ENCODE data around the gene RAI1.

Gene RAI1

GRCh38 chr17:17724307-17725010 is 43.2 kb downstream of the RAI1 start:
- Histone ChIP-seq H3K4me3 (peak overlapping the region; percentile 26 to 62 (median 49)), H3K27ac (peak overlapping the region in 17 of 21 experiments; percentile 6 to 81 (median 59))

GRCh38 chr17:17725011-17725751 is 43.9 kb downstream of the RAI1 start:
- Histone ChIP-seq H3K27ac (peak overlapping the region in 13 of 21 experiments; percentile 21 to 81 (median 59)), H3K4me3 (peak overlapping the region; percentile 26 to 62 (median 49))

DNA sequence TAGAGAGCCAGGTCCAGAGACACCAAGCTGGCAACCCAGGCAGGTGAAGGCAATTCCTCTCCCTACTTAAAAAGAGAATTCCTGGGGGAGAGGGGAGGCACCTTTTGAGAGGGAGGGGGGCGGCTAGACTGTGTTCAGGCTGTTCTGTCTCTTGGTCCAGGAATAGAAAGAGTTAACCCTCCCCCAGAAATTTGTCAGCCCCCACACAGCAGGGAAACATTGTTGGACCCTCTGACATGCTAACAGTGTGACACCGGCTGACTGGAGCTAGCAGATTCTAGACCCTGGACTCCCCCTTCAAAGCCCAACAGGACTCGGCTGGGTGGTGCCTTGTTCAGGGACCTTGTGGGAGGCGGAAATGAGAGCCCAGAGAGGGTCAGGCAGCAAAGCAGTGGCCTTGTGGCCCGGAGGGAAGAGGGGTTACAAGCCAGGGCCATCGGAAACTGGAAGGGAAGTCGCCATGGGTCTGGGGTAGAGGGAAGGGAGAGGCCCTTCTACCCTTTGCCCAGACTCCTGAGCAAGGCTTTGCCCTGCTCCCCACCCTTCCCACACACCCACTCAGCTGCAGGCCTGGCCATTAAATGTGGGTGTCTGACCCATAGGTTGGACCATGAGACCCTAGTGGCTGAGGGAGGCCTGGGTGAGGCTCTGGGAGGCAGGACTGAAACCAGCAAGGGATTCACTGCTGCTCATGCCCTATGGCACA is 44.6 kb downstream of the RAI1 start:
- peak overlapping the region in 9 of 21 experiments; percentile 14 to 78 (median 62) for H3K27ac ChIP-seq

DNA sequence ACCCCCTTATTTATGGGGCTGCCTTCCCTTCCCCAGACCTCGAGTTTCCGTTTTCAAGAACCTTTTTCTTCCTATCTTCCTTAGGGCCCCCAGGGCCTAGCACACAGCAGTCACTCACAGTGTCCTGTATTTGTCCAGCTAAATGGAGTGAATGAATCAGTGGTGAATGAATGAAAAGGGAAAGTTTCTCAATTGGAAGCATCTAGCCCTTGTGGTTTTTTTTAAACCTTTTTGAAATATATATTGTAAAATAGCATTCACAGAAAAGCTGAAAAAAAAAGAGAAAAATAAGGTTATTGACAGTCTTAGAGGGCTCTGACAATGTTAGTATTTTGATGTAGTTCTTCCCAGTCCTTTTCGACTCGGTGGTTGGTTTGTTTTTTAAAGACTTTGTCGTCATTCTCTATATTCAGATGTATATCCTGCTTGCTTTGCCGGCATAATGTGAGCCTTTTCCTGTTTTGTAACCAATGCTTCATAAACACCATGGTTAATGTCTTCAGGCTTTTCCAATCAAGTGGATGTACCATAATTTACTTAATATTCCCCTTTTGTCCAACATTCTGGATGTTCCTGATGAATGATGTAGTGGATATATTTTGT is 45.3 kb downstream of the RAI1 start:
- Histone ChIP-seq H3K27ac (peak overlapping the region in 7 of 21 experiments; percentile 14 to 78 (median 62)), H3K4me3 (no peak overlapping the region)

More for the DNA sequence above, 44.6 kb downstream of the RAI1 start:
- H3K4me3 ChIP-seq: peak overlapping the region in 1 of 7 experiments; percentile 62

GRCh38 chr17:17727111-17727659 is 45.9 kb downstream of the RAI1 start:
- H3K27ac ChIP-seq: no peak overlapping the region
- no peak overlapping the region for H3K4me3 ChIP-seq

GRCh38 chr17:17728146-17728545 is 46.9 kb downstream of the RAI1 start:
- H3K27ac ChIP-seq: peak overlapping the region in 4 of 21 experiments; percentile 16 to 30 (median 22)
- no peak overlapping the region for H3K4me3 ChIP-seq

- H3K27ac ChIP-seq: peak overlapping the region in 8 of 21 experiments; percentile 8 to 60 (median 24)
Measured at GRCh38 chr17:17728550-17729251, 47.4 kb downstream of the RAI1 start.

GRCh38 chr17:17729620-17730249 is 48.5 kb downstream of the RAI1 start:
- H3K4me3 ChIP-seq: no peak overlapping the region
- peak overlapping the region in 9 of 21 experiments; percentile 7 to 60 (median 16) for H3K27ac ChIP-seq

More at GRCh38 chr17:17728550-17729251, 47.4 kb downstream of the RAI1 start:
- no peak overlapping the region for H3K4me3 ChIP-seq

DNA sequence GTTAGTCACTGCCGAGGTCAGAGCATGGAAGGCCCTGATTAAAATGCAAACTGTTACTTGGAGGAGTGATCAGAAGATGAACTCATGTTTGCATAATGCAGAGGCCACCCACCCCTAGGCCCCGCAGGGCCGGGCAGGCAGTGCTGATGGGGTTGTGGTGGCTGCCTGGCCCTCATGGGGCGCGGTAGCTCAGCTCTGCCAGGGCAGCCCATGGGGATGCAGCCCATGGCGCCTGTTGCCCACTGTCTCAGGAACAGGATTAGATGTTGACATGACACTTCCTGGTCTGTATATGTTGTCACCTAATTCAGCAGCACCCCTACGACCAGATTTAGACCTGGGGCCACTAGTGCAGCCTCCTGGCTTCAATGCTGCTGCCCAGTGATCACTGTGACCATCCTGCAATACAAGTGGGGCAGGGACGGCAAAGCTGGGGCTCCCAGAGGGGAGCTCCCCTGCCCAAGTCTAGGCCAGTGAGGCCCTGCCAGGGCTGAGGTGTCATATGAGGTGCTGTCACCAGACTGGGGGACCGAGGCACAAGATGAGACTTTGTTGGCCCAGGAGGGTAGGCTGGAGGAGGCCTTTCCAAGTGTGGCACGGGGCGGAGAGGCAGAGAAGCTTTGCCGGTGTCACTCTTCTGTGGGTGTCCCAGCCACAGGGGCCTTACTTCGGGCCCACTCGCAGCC is 49.1 kb downstream of the RAI1 start:
- Histone ChIP-seq H3K4me3 (no peak overlapping the region), H3K27ac (peak overlapping the region in 6 of 21 experiments; percentile 7 to 52 (median 37))

GRCh38 chr17:17732444-17732843 is 51.2 kb downstream of the RAI1 start:
- Histone ChIP-seq H3K4me3 (no peak overlapping the region), H3K27ac (peak overlapping the region in 11 of 21 experiments; percentile 22 to 68 (median 62))

- Histone ChIP-seq H3K4me3 (no peak overlapping the region), H3K27ac (peak overlapping the region in 11 of 21 experiments; percentile 20 to 68 (median 56))
Measured at GRCh38 chr17:17732892-17733670, 51.8 kb downstream of the RAI1 start.

DNA sequence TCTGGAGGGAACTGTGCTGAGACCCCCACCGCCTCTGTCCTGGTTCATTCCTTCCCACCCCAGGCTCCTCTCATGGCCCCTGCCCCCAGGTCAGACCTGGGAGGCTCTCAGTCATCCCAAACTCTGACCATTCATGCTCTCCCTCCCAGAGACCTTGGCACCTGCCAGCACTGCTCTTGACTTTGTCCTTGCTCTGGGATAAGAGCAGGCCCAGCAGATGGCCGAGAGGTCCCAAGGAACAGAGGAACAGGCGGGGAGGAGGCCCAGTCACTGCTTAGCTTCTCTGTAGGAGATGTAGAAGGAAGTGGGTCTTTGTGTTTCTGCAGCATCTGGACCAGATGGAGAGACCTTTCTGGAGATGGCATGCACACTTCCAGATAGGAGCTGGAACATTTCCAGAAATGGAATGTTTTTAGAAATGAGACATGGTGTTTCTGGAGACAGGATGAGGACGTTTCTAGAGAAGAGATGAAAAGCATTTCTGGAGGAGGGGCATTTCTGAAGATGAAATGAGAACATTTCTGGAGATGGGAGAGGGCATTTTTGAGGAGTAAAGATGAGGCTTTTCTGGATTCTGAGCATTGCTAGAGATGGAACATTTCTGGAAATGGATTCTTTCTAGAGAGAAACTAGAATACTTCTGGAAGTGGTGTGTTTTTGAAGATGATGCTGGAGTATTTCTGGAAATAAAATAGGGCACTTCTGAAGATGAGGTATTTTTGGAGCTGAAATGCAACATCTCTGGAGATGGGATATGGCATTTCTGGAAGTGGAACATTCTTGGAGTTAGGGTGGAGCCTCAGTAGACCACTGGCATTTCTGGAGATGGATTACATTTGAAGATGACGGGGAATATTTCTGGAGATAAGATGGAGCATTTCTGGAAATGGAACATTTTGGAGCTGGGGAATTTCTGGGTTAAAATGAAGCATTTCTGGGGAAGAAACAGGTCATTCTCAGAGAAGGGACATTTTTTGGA is 55.2 kb downstream of the RAI1 start:
- H3K4me3 ChIP-seq: no peak overlapping the region
- peak overlapping the region in 1 of 21 experiments; percentile 82 for H3K27ac ChIP-seq

- Histone ChIP-seq H3K27ac (peak overlapping the region in 20 of 21 experiments; percentile 36 to 84 (median 74)), H3K4me3 (no peak overlapping the region)
Measured at GRCh38 chr17:17737961-17738894, 57.0 kb downstream of the RAI1 start.

- Histone ChIP-seq H3K27ac (peak overlapping the region in 19 of 21 experiments; percentile 36 to 84 (median 74)), H3K4me3 (no peak overlapping the region)
Measured at GRCh38 chr17:17738901-17739300, 57.6 kb downstream of the RAI1 start.
